ENCODE measurements around the gene RPL37A.

GRCh38 chr2:216493334-216493685 lies 5.3 kb upstream of the RPL37A start:
- TF ChIP-seq, protein P1, sequence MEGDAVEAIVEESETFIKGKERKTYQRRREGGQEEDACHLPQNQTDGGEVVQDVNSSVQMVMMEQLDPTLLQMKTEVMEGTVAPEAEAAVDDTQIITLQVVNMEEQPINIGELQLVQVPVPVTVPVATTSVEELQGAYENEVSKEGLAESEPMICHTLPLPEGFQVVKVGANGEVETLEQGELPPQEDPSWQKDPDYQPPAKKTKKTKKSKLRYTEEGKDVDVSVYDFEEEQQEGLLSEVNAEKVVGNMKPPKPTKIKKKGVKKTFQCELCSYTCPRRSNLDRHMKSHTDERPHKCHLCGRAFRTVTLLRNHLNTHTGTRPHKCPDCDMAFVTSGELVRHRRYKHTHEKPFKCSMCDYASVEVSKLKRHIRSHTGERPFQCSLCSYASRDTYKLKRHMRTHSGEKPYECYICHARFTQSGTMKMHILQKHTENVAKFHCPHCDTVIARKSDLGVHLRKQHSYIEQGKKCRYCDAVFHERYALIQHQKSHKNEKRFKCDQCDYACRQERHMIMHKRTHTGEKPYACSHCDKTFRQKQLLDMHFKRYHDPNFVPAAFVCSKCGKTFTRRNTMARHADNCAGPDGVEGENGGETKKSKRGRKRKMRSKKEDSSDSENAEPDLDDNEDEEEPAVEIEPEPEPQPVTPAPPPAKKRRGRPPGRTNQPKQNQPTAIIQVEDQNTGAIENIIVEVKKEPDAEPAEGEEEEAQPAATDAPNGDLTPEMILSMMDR (IDR thresholded peaks at IDR 0.05 in 2 of 3, conservative IDR thresholded peaks at IDR 0.05 in 1 of 3; ENCODE audit: insufficient read depth in 2 of 3, low read depth in 1 of 3, low read length in 3 of 3) = no peak
- TF ChIP-seq SNAPC5 (CRISPR knock-in tag; IDR thresholded peaks at IDR 0.05) = no peak
- TF ChIP-seq EP300 (IDR thresholded peaks at IDR 0.05; ENCODE audit: low read length) = no peak
- TF ChIP-seq CHCHD3 (CRISPR knock-in tag; IDR thresholded peaks at IDR 0.05) = no peak
- no peak for TF ChIP-seq EZH2 (IDR thresholded peaks at IDR 0.05; ENCODE audit: borderline replicate concordance, low read depth, low read length)
- no peak for TF ChIP-seq ZNF253 (CRISPR knock-in tag; conservative IDR thresholded peaks at IDR 0.05)
- TF ChIP-seq PRDM10 (IDR thresholded peaks at IDR 0.05; ENCODE audit: partially characterized antibody) = no peak
- TF ChIP-seq, protein P2, sequence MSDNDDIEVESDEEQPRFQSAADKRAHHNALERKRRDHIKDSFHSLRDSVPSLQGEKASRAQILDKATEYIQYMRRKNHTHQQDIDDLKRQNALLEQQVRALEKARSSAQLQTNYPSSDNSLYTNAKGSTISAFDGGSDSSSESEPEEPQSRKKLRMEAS (CRISPR knock-in tag; IDR thresholded peaks at IDR 0.05) = no peak
- no peak for TF ChIP-seq KLF6 (CRISPR knock-in tag; IDR thresholded peaks at IDR 0.05; ENCODE audit: borderline replicate concordance)
